Endothelial cell (in vitro differentiated cells): ENCODE results near the gene MBNL1. TPM values are rescaled to one million over a fixed set of nuclear protein-coding genes. Genes with fewer than 3 reads are reported as not detected.

Experiments used
- DNase-seq: peaks from one replicate; pipeline ENCODE4 v3.0.0; 2021; ENCODE audit warnings: low spot score
- H3K27ac Mint-ChIP-seq: one replicate; pipeline ENCODE4 v1.8.0; 2021; ENCODE audit warnings: mixed read lengths, inconsistent platforms; ENCODE audit not compliant: unreplicated experiment
- H3K27me3 Mint-ChIP-seq: one replicate; pipeline ENCODE4 v1.8.0; 2021; ENCODE audit warnings: mild to moderate bottlenecking, moderate library complexity, mixed read lengths, inconsistent platforms; ENCODE audit not compliant: unreplicated experiment
- H3K36me3 Mint-ChIP-seq: one replicate; pipeline ENCODE4 v1.8.0; 2021; ENCODE audit warnings: mild to moderate bottlenecking, low read depth, mixed read lengths, inconsistent platforms; ENCODE audit not compliant: unreplicated experiment
- H3K4me1 Mint-ChIP-seq: one replicate; pipeline ENCODE4 v1.8.0; 2021; ENCODE audit warnings: mild to moderate bottlenecking, mixed read lengths, inconsistent platforms; ENCODE audit not compliant: unreplicated experiment
- H3K4me3 Mint-ChIP-seq: one replicate; pipeline ENCODE4 v1.8.0; 2021; ENCODE audit warnings: mild to moderate bottlenecking, mixed read lengths, inconsistent platforms; ENCODE audit not compliant: unreplicated experiment
- H3K9me3 Mint-ChIP-seq: one replicate; pipeline ENCODE4 v1.8.0; 2021; ENCODE audit warnings: mixed read lengths, inconsistent platforms; ENCODE audit not compliant: unreplicated experiment
- CTCF ChIP-seq: fragments of 200-600 bp; sonication (generic); IDR thresholded peaks from one replicate; pipeline ENCODE4 v1.5.0; 2021; ENCODE audit warnings: antibody characterized with exemption; ENCODE audit not compliant: unreplicated experiment
- total RNA-seq: library from RNA; stranded (reverse); fragmentation: NEBNext Ultra II Directional; extraction: Animal tissue kit (Norgen Biotek cat#: 25700); gene quantifications from one replicate; pipeline ENCODE4 v1.2.1, GENCODE V29; 2021; ENCODE audit not compliant: unreplicated experiment

Gene MBNL1
- total RNA-seq, 1 donor from 2014 or later, result 54.1 TPM

GRCh38 chr3:152377184-152377570 is 108.4 kb downstream of the MBNL1 start:
- no peaks in the 10 kb centered on the region for H3K27me3 Mint-ChIP-seq
- no peak for DNase-seq
- TF ChIP-seq CTCF, result no peak
- H3K27ac Mint-ChIP-seq, result no peak overlapping the region
- peaks cover 4% of the 10 kb centered on the region for H3K36me3 Mint-ChIP-seq
- no peak overlapping the region for H3K4me3 Mint-ChIP-seq
- H3K9me3 Mint-ChIP-seq, result no peaks in the 10 kb centered on the region
- H3K4me1 Mint-ChIP-seq, result peaks cover 14% of the 10 kb centered on the region

GRCh38 chr3:152379415-152380042 is 110.8 kb downstream of the MBNL1 start:
- DNase-seq, result no peak
- TF ChIP-seq CTCF, result no peak
- Mint-ChIP-seq H3K4me1 (peaks cover 23% of the 10 kb centered on the region), H3K36me3 (no peaks in the 10 kb centered on the region), H3K27ac (no peak overlapping the region), H3K27me3 (no peaks in the 10 kb centered on the region), H3K4me3 (no peak overlapping the region), H3K9me3 (no peaks in the 10 kb centered on the region)

GRCh38 chr3:152380043-152380442 is 111.3 kb downstream of the MBNL1 start:
- Mint-ChIP-seq H3K27me3 (no peaks in the 10 kb centered on the region), H3K27ac (no peak overlapping the region), H3K9me3 (no peaks in the 10 kb centered on the region), H3K36me3 (no peaks in the 10 kb centered on the region), H3K4me1 (peaks cover 23% of the 10 kb centered on the region), H3K4me3 (no peak overlapping the region)
- DNase-seq, result no peak
- no peak for TF ChIP-seq CTCF

GRCh38 chr3:152381881-152382295 is 113.2 kb downstream of the MBNL1 start:
- Mint-ChIP-seq H3K4me1 (peaks cover 16% of the 10 kb centered on the region), H3K9me3 (no peaks in the 10 kb centered on the region), H3K27ac (no peak overlapping the region), H3K27me3 (no peaks in the 10 kb centered on the region), H3K36me3 (no peaks in the 10 kb centered on the region), H3K4me3 (no peak overlapping the region)
- TF ChIP-seq CTCF, result no peak
- DNase-seq, result no peak

- Mint-ChIP-seq H3K4me3 (no peak overlapping the region), H3K27ac (peak overlapping the region; percentile 68), H3K36me3 (no peaks in the 10 kb centered on the region), H3K9me3 (no peaks in the 10 kb centered on the region), H3K4me1 (peaks cover 12% of the 10 kb centered on the region), H3K27me3 (no peaks in the 10 kb centered on the region)
- DNase-seq, result no peak
- no peak for TF ChIP-seq CTCF
Measured at GRCh38 chr3:152382312-152383135, 113.8 kb downstream of the MBNL1 start.
